Measurements from ENCODE around the gene SPR.

DNA sequence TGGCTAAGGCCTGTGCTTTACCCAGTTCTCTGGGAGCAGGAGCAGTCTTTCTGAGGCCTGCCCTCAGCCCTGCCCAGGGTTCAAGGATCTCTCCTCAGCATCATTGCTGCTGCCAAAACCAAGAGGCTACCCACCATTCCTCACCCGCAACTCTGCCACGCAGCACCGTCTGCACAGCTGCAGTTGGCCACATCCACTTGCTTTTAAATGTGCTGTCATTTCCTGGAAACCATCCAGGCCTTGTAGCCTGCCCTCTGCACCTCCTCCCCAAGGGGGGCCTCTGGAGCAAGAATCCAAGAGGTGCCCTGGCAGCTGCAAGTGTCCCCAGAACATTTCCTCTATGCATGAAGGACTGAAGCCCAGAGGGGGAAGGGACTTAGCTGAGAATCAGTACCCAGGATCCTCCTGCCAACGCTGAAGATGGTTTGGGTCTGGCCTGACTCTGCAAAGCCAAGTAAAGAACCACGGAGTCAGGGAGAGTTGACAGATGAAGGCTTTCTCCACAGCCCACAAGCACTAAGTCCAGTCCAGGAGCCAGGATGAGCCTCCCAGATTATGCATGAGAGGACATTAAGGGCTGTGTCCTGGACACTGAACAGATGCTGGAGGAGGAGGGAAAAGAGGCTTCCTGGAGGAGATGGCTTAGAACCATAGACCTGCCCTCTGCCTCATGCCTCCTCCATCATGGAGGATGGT, 45.0 kb downstream of the SPR start:
- TF ChIP-seq CTCF (conservative IDR thresholded peaks at IDR 0.05; ENCODE audit: low read depth, low read length): no peak
- TF ChIP-seq EZH2 (IDR thresholded peaks at IDR 0.05; ENCODE audit: borderline replicate concordance, low read depth, low read length, poor library complexity, severe bottlenecking): no peak

Data from A673 (cell line).